Keratinocyte (primary cell): Measurements from ENCODE around the gene WFDC1. TPM values are rescaled to one million over a fixed set of nuclear protein-coding genes. Genes with fewer than 3 reads are reported as not detected.

ENCODE experiments used
- DNase-seq: peaks from one replicate; pipeline ENCODE4 v3.0.0-alpha.2; 2011; ENCODE audit warnings: low read depth, missing footprints, low spot score
- FAIRE-seq: peaks from 2 replicates; lab custom pipeline; 2011; peaks lifted over from hg19 to GRCh38; lab: Jason Lieb, UNC
- H2AFZ ChIP-seq: 2 replicates; pipeline ENCODE4 v1.6.0; 2012; ENCODE audit warnings: low read length, control low read depth, inconsistent platforms; ENCODE audit not compliant: control insufficient read depth
- H3K27ac ChIP-seq: 2 replicates; pipeline ENCODE4 v1.5.1; 2011; ENCODE audit warnings: low read length; ENCODE audit not compliant: control insufficient read depth, insufficient read depth
- H3K27me3 ChIP-seq: 3 replicates; pipeline ENCODE4 v1.6.0; 2011; ENCODE audit warnings: low read length; ENCODE audit not compliant: control insufficient read depth, insufficient read depth; ENCODE audit errors: extremely low read depth
- H3K36me3 ChIP-seq, 2 experiments: 2 replicates in 1 of 2; 3 replicates in 1 of 2; pipeline ENCODE4 v1.5.1; 2011; ENCODE audit warnings: low read length in 2 of 2, mild to moderate bottlenecking in 1 of 2; ENCODE audit not compliant: control insufficient read depth in 2 of 2, insufficient read depth in 2 of 2; ENCODE audit errors: extremely low read depth in 1 of 2
- H3K4me1 ChIP-seq: 3 replicates; pipeline ENCODE4 v1.5.1; 2011; ENCODE audit warnings: low read length; ENCODE audit not compliant: control insufficient read depth, insufficient read depth; ENCODE audit errors: extremely low read depth
- H3K4me2 ChIP-seq: 3 replicates; pipeline ENCODE4 v1.6.0; 2011; ENCODE audit warnings: low read depth, low read length; ENCODE audit not compliant: control insufficient read depth, insufficient read depth; ENCODE audit errors: extremely low read depth
- H3K4me3 ChIP-seq, 3 experiments: fragments of 200-600 bp in 1 of 3; sonication (generic) in 1 of 3; 2 replicates in 2 of 3; 3 replicates in 1 of 3; pipeline ENCODE4 v1.5.1; 2011 to 2016; ENCODE audit warnings: low read length in 3 of 3, mild to moderate bottlenecking in 3 of 3, control low read depth in 2 of 3, inconsistent platforms in 1 of 3, low read depth in 1 of 3, mixed read lengths in 1 of 3, mixed run types in 1 of 3, moderate library complexity in 1 of 3; ENCODE audit not compliant: control insufficient read depth in 2 of 3, insufficient read depth in 2 of 3; ENCODE audit errors: extremely low read depth in 1 of 3
- H3K79me2 ChIP-seq: 2 replicates; pipeline ENCODE4 v1.6.0; 2012; ENCODE audit warnings: low read length; ENCODE audit not compliant: control insufficient read depth, insufficient read depth
- H3K9ac ChIP-seq: 3 replicates; pipeline ENCODE4 v1.6.0; 2011; ENCODE audit warnings: low read length; ENCODE audit not compliant: control insufficient read depth, insufficient read depth; ENCODE audit errors: extremely low read depth
- H3K9me1 ChIP-seq: 3 replicates; pipeline ENCODE4 v1.6.0; 2011; ENCODE audit warnings: low read length; ENCODE audit not compliant: control insufficient read depth, insufficient read depth; ENCODE audit errors: extremely low read depth
- H3K9me3 ChIP-seq: 2 replicates; pipeline ENCODE4 v1.5.1; 2012; ENCODE audit warnings: low read depth, low read length; ENCODE audit not compliant: control insufficient read depth
- H4K20me1 ChIP-seq: 3 replicates; pipeline ENCODE4 v1.6.0; 2011; ENCODE audit warnings: low read length; ENCODE audit not compliant: control insufficient read depth, insufficient read depth; ENCODE audit errors: extremely low read depth
- CTCF ChIP-seq, 3 experiments: IDR thresholded peaks in 1 of 3; conservative IDR thresholded peaks in 1 of 3; optimal IDR thresholded peaks in 1 of 3; 2 replicates in 2 of 3; 3 replicates in 1 of 3; pipeline versions ENCODE3 to v1.5.1; 2011; ENCODE audit warnings: low read length in 3 of 3, mild to moderate bottlenecking in 3 of 3, moderate library complexity in 2 of 3, control low read depth in 1 of 3, inconsistent platforms in 1 of 3; ENCODE audit not compliant: insufficient read depth in 2 of 3; ENCODE audit errors: extremely low read depth in 1 of 3
- EZH2 ChIP-seq: IDR thresholded peaks from one replicate; pipeline ENCODE4 v1.6.1; 2012; ENCODE audit warnings: inconsistent platforms, mild to moderate bottlenecking, low read length, moderate library complexity
- dilution Hi-C: fragments of 300-500 bp; cut with MboI; formaldehyde crosslinking; loops from one replicate; pipeline ENCODE4 v1.7.0; 2020; ENCODE audit warnings: low sequenced_read_pairs; ENCODE audit not compliant: extremely low pct_ligation_motif_present
- polyA plus RNA-seq, 5 experiments: library from polyadenylated mRNA; depleted of rRNA in 3 of 5; stranded (reverse) in 3 of 5; stranded (forward) in 1 of 5; unstranded in 1 of 5; fragments of >200 nt; gene quantifications; 1 replicate in 1 of 5; 2 replicates in 3 of 5; 3 replicates in 1 of 5; pipeline versions ENCODE4 v1.2.1 to v1.2.3, GENCODE V29; 2011 to 2012; ENCODE audit warnings: missing spikeins in 2 of 5, low read depth in 1 of 5, low replicate concordance in 1 of 5

WFDC1 gene
- polyA plus RNA-seq, 1 donor (not counting 4 experiments of a cell fraction or from before 2014, with no cell fraction given), result not detected

GRCh38 chr16:84268291-84269040 is 26.2 kb upstream of the WFDC1 start:
- H4K20me1 ChIP-seq, result no peaks in the 10 kb centered on the region
- no peak for DNase-seq
- TF ChIP-seq EZH2 (no peak), CTCF (optimal IDR thresholded peaks at IDR 0.05 in 1 of 3, IDR thresholded peaks at IDR 0.05 in 1 of 3, conservative IDR thresholded peaks at IDR 0.05 in 1 of 3; ENCODE audit: extremely low read depth in 1 of 3, insufficient read depth in 2 of 3, low read length in 3 of 3) (no peak)
- no peaks in the 10 kb centered on the region for H3K4me1 ChIP-seq
- FAIRE-seq, result no peak
- peaks cover 5% of the 10 kb centered on the region for H3K27me3 ChIP-seq
- H3K9me1 ChIP-seq, result no peaks in the 10 kb centered on the region
- no peak overlapping the region for H2AFZ ChIP-seq
- H3K27ac ChIP-seq, result no peak overlapping the region
- H3K9ac ChIP-seq, result no peak overlapping the region
- no peaks in the 10 kb centered on the region for H3K9me3 ChIP-seq
- H3K79me2 ChIP-seq, result no peaks in the 10 kb centered on the region
- no peak overlapping the region for H3K4me3 ChIP-seq
- dilution Hi-C loops, result loop anchor here (25.0 kb wide), 1 partner anchor 169 kb away; no protein-coding TSS in a partner anchor
- H3K36me3 ChIP-seq, result no peaks in the 10 kb centered on the region
- H3K4me2 ChIP-seq, result no peak overlapping the region

GRCh38 chr16:84270071-84270470 is 24.6 kb upstream of the WFDC1 start:
- no peaks in the 10 kb centered on the region for H4K20me1 ChIP-seq
- no peaks in the 10 kb centered on the region for H3K9me1 ChIP-seq
- no peaks in the 10 kb centered on the region for H3K79me2 ChIP-seq
- no peak for FAIRE-seq
- no peaks in the 10 kb centered on the region for H3K36me3 ChIP-seq
- no peak overlapping the region for H2AFZ ChIP-seq
- dilution Hi-C loops, result loop anchor here (25.0 kb wide), 1 partner anchor 167 kb away; no protein-coding TSS in a partner anchor
- TF ChIP-seq CTCF (optimal IDR thresholded peaks at IDR 0.05 in 1 of 3, IDR thresholded peaks at IDR 0.05 in 1 of 3, conservative IDR thresholded peaks at IDR 0.05 in 1 of 3; ENCODE audit: extremely low read depth in 1 of 3, insufficient read depth in 2 of 3, low read length in 3 of 3), result no peak
- no peak for TF ChIP-seq EZH2
- H3K4me2 ChIP-seq, result no peak overlapping the region
- H3K9me3 ChIP-seq, result no peaks in the 10 kb centered on the region
- H3K27ac ChIP-seq, result no peak overlapping the region
- H3K4me3 ChIP-seq, result no peak overlapping the region
- H3K4me1 ChIP-seq, result no peaks in the 10 kb centered on the region
- H3K27me3 ChIP-seq, result peaks cover 11% of the 10 kb centered on the region
- no peak for DNase-seq
- no peak overlapping the region for H3K9ac ChIP-seq
